ENCODE data around the gene GLCE. TPM values are rescaled to one million over a fixed set of nuclear protein-coding genes. Genes with fewer than 3 reads are reported as not detected.
A peak's percentile ranks its signal among the peaks of the same experiment; 100 is the strongest.

GLCE gene
- total RNA-seq, 1 donor from 2014 or later, result 23.8 TPM

- intact Hi-C loops (cut with DNase I), result no loop called here
- Histone ChIP-seq H3K27ac (no peak overlapping the region), H3K4me1 (no peaks in the 10 kb centered on the region), H3K4me3 (no peak overlapping the region), H3K27me3 (no peaks in the 10 kb centered on the region), H3K36me3 (no peaks in the 10 kb centered on the region), H3K9me3 (no peaks in the 10 kb centered on the region)
- ATAC-seq, result no peak
- TF ChIP-seq, protein P1, sequence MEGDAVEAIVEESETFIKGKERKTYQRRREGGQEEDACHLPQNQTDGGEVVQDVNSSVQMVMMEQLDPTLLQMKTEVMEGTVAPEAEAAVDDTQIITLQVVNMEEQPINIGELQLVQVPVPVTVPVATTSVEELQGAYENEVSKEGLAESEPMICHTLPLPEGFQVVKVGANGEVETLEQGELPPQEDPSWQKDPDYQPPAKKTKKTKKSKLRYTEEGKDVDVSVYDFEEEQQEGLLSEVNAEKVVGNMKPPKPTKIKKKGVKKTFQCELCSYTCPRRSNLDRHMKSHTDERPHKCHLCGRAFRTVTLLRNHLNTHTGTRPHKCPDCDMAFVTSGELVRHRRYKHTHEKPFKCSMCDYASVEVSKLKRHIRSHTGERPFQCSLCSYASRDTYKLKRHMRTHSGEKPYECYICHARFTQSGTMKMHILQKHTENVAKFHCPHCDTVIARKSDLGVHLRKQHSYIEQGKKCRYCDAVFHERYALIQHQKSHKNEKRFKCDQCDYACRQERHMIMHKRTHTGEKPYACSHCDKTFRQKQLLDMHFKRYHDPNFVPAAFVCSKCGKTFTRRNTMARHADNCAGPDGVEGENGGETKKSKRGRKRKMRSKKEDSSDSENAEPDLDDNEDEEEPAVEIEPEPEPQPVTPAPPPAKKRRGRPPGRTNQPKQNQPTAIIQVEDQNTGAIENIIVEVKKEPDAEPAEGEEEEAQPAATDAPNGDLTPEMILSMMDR (IDR thresholded peaks at IDR 0.05), result no peak
- no peak for DNase-seq
Measured at GRCh38 chr15:69118089-69118488, 42.3 kb upstream of the GLCE start.

DNA sequence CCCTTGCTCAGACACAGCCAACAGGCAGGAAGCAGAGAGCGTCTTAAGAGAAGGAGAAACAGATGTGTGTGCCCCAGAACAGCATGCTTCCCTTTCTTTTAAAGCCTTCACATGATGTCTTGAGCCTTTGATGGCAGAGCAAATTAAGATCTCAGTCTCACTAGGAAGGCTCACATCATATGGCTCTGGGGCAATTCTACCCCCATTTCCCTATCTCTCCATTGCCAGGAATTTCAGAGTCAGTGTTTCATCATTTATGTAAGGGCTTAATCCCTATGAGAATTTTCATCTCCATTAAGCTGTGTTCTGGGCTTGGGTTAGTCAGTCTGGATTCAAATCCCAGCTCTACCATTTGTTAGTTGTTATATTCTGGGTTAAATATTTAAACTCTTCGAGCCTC is 41.4 kb upstream of the GLCE start:
- Histone ChIP-seq H3K9me3 (no peaks in the 10 kb centered on the region), H3K4me3 (no peak overlapping the region), H3K27ac (no peak overlapping the region), H3K4me1 (no peaks in the 10 kb centered on the region), H3K36me3 (no peaks in the 10 kb centered on the region), H3K27me3 (no peaks in the 10 kb centered on the region)
- intact Hi-C loops (cut with DNase I), result no loop called here
- DNase-seq (no peak), ATAC-seq (peak; percentile 17)
- TF ChIP-seq, protein P1 (IDR thresholded peaks at IDR 0.05), result no peak

GRCh38 chr15:69119683-69120395 is 40.6 kb upstream of the GLCE start:
- no peak overlapping the region for H3K27ac ChIP-seq
- H3K4me1 ChIP-seq, result no peaks in the 10 kb centered on the region
- ATAC-seq (no peak), DNase-seq (no peak)
- TF ChIP-seq, protein P1 (IDR thresholded peaks at IDR 0.05), result no peak
- H3K27me3 ChIP-seq, result no peaks in the 10 kb centered on the region
- intact Hi-C loops (cut with DNase I), result no loop called here
- H3K36me3 ChIP-seq, result no peaks in the 10 kb centered on the region
- H3K9me3 ChIP-seq, result no peaks in the 10 kb centered on the region
- H3K4me3 ChIP-seq, result no peak overlapping the region

- H3K4me3 ChIP-seq, result no peak overlapping the region
- H3K9me3 ChIP-seq, result no peaks in the 10 kb centered on the region
- H3K4me1 ChIP-seq, result peaks cover 4% of the 10 kb centered on the region
- no peaks in the 10 kb centered on the region for H3K36me3 ChIP-seq
- H3K27ac ChIP-seq, result no peak overlapping the region
- intact Hi-C loops (cut with DNase I), result no loop called here
- H3K27me3 ChIP-seq, result no peaks in the 10 kb centered on the region
- DNase-seq, result no peak
- TF ChIP-seq, protein P1 (IDR thresholded peaks at IDR 0.05), result no peak
- ATAC-seq, result no peak
Measured at GRCh38 chr15:69120732-69121131, 39.7 kb upstream of the GLCE start.

GRCh38 chr15:69121198-69121828 is 39.1 kb upstream of the GLCE start:
- Histone ChIP-seq H3K27ac (no peak overlapping the region), H3K4me3 (no peak overlapping the region), H3K27me3 (no peaks in the 10 kb centered on the region), H3K4me1 (peaks cover 10% of the 10 kb centered on the region), H3K9me3 (no peaks in the 10 kb centered on the region), H3K36me3 (no peaks in the 10 kb centered on the region)
- intact Hi-C loops (cut with DNase I), result no loop called here
- ATAC-seq (no peak), DNase-seq (no peak)
- TF ChIP-seq, protein P1 (IDR thresholded peaks at IDR 0.05), result no peak
